IMR-90 (cell line): ENCODE results near the gene BLMH. TPM values are rescaled to one million over a fixed set of nuclear protein-coding genes. Genes with fewer than 3 reads are reported as not detected.

ENCODE experiments used
- ATAC-seq: fragments of 200-7000 bp; cut with Tn5 transposase; 2 replicates; pipeline ENCODE4 v1.9.1; 2020; ENCODE audit warnings: low read depth, mild to moderate bottlenecking, moderate library complexity
- BruUV-seq: library from RNA; stranded (reverse); fragments of 400-500 nt; replicated peaks from 2 replicates; lab custom pipeline; 2021; lab: Mats Ljungman, UMichigan
- CTCF ChIA-PET: fragments of 300-600 bp; formaldehyde crosslinking; extraction: SDS; loops from one replicate; lab custom pipeline; 2021; ENCODE audit warnings: antibody characterized with exemption; lab: Yijun Ruan, JAX
- POLR2A ChIA-PET: fragments of 300-600 bp; sonication (Branson Sonifier 250); formaldehyde crosslinking; loops from one replicate; lab custom pipeline; 2022; ENCODE audit warnings: antibody characterized with exemption; ENCODE audit not compliant: unreplicated experiment; lab: Charles Lee
- DNase-seq: peaks from one replicate; pipeline ENCODE4 v3.0.0; 2013
- H2AFZ ChIP-seq: replicated peaks from 2 replicates; pipeline ENCODE3; 2013; ENCODE audit warnings: low read length, mild to moderate bottlenecking; ENCODE audit not compliant: poor library complexity
- H2AK5ac ChIP-seq: 2 replicates; pipeline ENCODE4 v1.6.1; 2013; ENCODE audit warnings: low read depth, low read length, inconsistent platforms
- H2AK9ac ChIP-seq: replicated peaks from 2 replicates; pipeline ENCODE3; 2013; ENCODE audit warnings: mild to moderate bottlenecking, low read depth, low read length, moderate library complexity; ENCODE audit not compliant: poor library complexity
- H2BK120ac ChIP-seq: 2 replicates; pipeline ENCODE4 v1.6.1; 2013; ENCODE audit warnings: low read depth, low read length, inconsistent platforms
- H2BK15ac ChIP-seq: 3 replicates; pipeline ENCODE4 v1.6.1; 2013; ENCODE audit warnings: low read depth, low read length, inconsistent platforms
- H2BK20ac ChIP-seq: 2 replicates; pipeline ENCODE4 v1.6.1; 2013; ENCODE audit warnings: low read depth, mild to moderate bottlenecking, inconsistent platforms, low read length, moderate library complexity
- H2BK5ac ChIP-seq: 2 replicates; pipeline ENCODE4 v1.6.1; 2013; ENCODE audit warnings: mild to moderate bottlenecking, low read depth, low read length, inconsistent platforms; ENCODE audit not compliant: poor library complexity, severe bottlenecking
- H3K14ac ChIP-seq: replicated peaks from 2 replicates; pipeline ENCODE4 v1.6.1; 2013; ENCODE audit warnings: low read depth, low read length, inconsistent platforms
- H3K18ac ChIP-seq: 2 replicates; pipeline ENCODE4 v1.6.1; 2013; ENCODE audit warnings: low read depth, low read length, control low read depth
- H3K23ac ChIP-seq: 2 replicates; pipeline ENCODE4 v1.6.1; 2013; ENCODE audit warnings: low read depth, low read length, inconsistent platforms
- H3K27ac ChIP-seq: 2 replicates; pipeline ENCODE4 v1.5.1; 2013; ENCODE audit warnings: mild to moderate bottlenecking, control low read depth, low read length; ENCODE audit not compliant: insufficient read depth
- H3K27me3 ChIP-seq: 2 replicates; pipeline ENCODE4 v1.6.1; 2013; ENCODE audit warnings: low read length; ENCODE audit not compliant: control insufficient read depth, insufficient read depth
- H3K36me3 ChIP-seq: 2 replicates; pipeline ENCODE4 v1.6.1; 2013; ENCODE audit warnings: low read length, mixed read lengths; ENCODE audit not compliant: control insufficient read depth, insufficient read depth
- H3K4ac ChIP-seq: 2 replicates; pipeline ENCODE4 v1.6.1; 2013; ENCODE audit warnings: low read depth, low read length, inconsistent platforms
- H3K4me1 ChIP-seq: 2 replicates; pipeline ENCODE4 v1.6.1; 2013; ENCODE audit warnings: low read length, mixed read lengths; ENCODE audit not compliant: control insufficient read depth, insufficient read depth
- H3K4me2 ChIP-seq: 2 replicates; pipeline ENCODE4 v1.6.1; 2013; ENCODE audit warnings: low read depth, mild to moderate bottlenecking, control low read depth, low read length, moderate library complexity
- H3K4me3 ChIP-seq: 2 replicates; pipeline ENCODE4 v1.5.1; 2013; ENCODE audit warnings: low read depth, mild to moderate bottlenecking, control low read depth, low read length, moderate library complexity; ENCODE audit not compliant: insufficient read depth
- H3K56ac ChIP-seq: 2 replicates; pipeline ENCODE4 v1.6.1; 2013; ENCODE audit warnings: low read length, inconsistent platforms; ENCODE audit not compliant: insufficient read depth; ENCODE audit errors: extremely low read depth
- H3K79me1 ChIP-seq, 2 experiments: 2 replicates each; pipeline ENCODE4 v1.6.1; 2013; ENCODE audit warnings: low read length in 2 of 2, inconsistent platforms in 1 of 2, low read depth in 1 of 2
- H3K9ac ChIP-seq: 2 replicates; pipeline ENCODE4 v1.6.1; 2013; ENCODE audit warnings: low read depth, low read length, control low read depth
- H3K9me1 ChIP-seq: 2 replicates; pipeline ENCODE4 v1.6.1; 2013; ENCODE audit warnings: low read length, inconsistent platforms; ENCODE audit not compliant: insufficient read depth
- H3K9me3 ChIP-seq: 2 replicates; pipeline ENCODE4 v1.6.1; 2013; ENCODE audit warnings: low read length; ENCODE audit not compliant: control insufficient read depth, insufficient read depth
- H4K20me1 ChIP-seq: 2 replicates; pipeline ENCODE4 v1.6.1; 2013; ENCODE audit warnings: low read length, inconsistent platforms; ENCODE audit not compliant: insufficient read depth
- H4K5ac ChIP-seq: 2 replicates; pipeline ENCODE4 v1.6.1; 2013; ENCODE audit warnings: mild to moderate bottlenecking, low read depth, low read length, control low read depth
- H4K8ac ChIP-seq, 2 experiments: 2 replicates each; pipeline ENCODE4 v1.6.1; 2013; ENCODE audit warnings: low read depth in 2 of 2, low read length in 2 of 2, control low read depth in 1 of 2, inconsistent platforms in 1 of 2
- H4K91ac ChIP-seq: 2 replicates; pipeline ENCODE4 v1.6.1; 2013; ENCODE audit warnings: low read depth, low read length, inconsistent platforms; ENCODE audit not compliant: insufficient read depth
- BHLHE40 ChIP-seq: fragments of 150-350 bp; IDR thresholded peaks from 2 replicates; pipeline ENCODE4 v1.6.1; 2016; ENCODE audit warnings: mild to moderate bottlenecking, low read depth, low read length
- CEBPB ChIP-seq: IDR thresholded peaks from 2 replicates; pipeline ENCODE4 v1.6.1; 2012; ENCODE audit warnings: low read depth, low read length, improper control_type of control experiment
- CHD1 ChIP-seq: IDR thresholded peaks from 2 replicates; pipeline ENCODE4 v1.6.1; 2012; ENCODE audit warnings: low read depth, low read length, improper control_type of control experiment
- CTCF ChIP-seq: conservative IDR thresholded peaks from 2 replicates; pipeline ENCODE4 v1.5.1; 2012; ENCODE audit warnings: mild to moderate bottlenecking, low read depth, low read length, improper control_type of control experiment
- ELK1 ChIP-seq: fragments of 150-350 bp; IDR thresholded peaks from 2 replicates; pipeline ENCODE4 v1.6.1; 2016; ENCODE audit warnings: low read depth, mild to moderate bottlenecking, low read length, moderate library complexity, borderline replicate concordance
- FOS ChIP-seq: fragments of 150-350 bp; IDR thresholded peaks from 2 replicates; pipeline ENCODE4 v1.6.1; 2016; ENCODE audit warnings: low read depth, low read length
- MAFK ChIP-seq: IDR thresholded peaks from 2 replicates; pipeline ENCODE4 v1.6.1; 2012; ENCODE audit warnings: low read depth, low read length, improper control_type of control experiment
- MAZ ChIP-seq: IDR thresholded peaks from 2 replicates; pipeline ENCODE4 v1.6.1; 2012; ENCODE audit warnings: low read depth, mild to moderate bottlenecking, low read length, improper control_type of control experiment, moderate library complexity, borderline replicate concordance
- MXI1 ChIP-seq: IDR thresholded peaks from 2 replicates; pipeline ENCODE4 v1.6.1; 2012; ENCODE audit warnings: low read depth, mild to moderate bottlenecking, low read length, moderate library complexity, borderline replicate concordance
- NFE2L2 ChIP-seq: fragments of 150-350 bp; IDR thresholded peaks from 2 replicates; pipeline ENCODE4 v1.6.1; 2016; ENCODE audit warnings: low read depth, mild to moderate bottlenecking, low read length
- POLR2A ChIP-seq: IDR thresholded peaks from 2 replicates; pipeline ENCODE4 v1.6.1; 2012; ENCODE audit warnings: mild to moderate bottlenecking, low read depth, low read length
- RAD21 ChIP-seq: IDR thresholded peaks from 2 replicates; pipeline ENCODE4 v1.6.1; 2012; ENCODE audit warnings: low read length, improper control_type of control experiment
- RCOR1 ChIP-seq: IDR thresholded peaks from 2 replicates; pipeline ENCODE4 v1.6.1; 2012; ENCODE audit warnings: mild to moderate bottlenecking, low read length, improper control_type of control experiment; ENCODE audit not compliant: insufficient replicate concordance
- RFX5 ChIP-seq: IDR thresholded peaks from 2 replicates; pipeline ENCODE4 v1.8.0; 2012; ENCODE audit warnings: low read depth, mild to moderate bottlenecking, low read length, moderate library complexity
- SMC3 ChIP-seq: fragments of 150-350 bp; IDR thresholded peaks from 2 replicates; pipeline ENCODE4 v1.6.1; 2016; ENCODE audit warnings: low read depth, mild to moderate bottlenecking, antibody characterized with exemption, low read length, moderate library complexity
- USF2 ChIP-seq: fragments of 150-350 bp; IDR thresholded peaks from 2 replicates; pipeline ENCODE4 v1.6.1; 2017; ENCODE audit warnings: mild to moderate bottlenecking, antibody characterized with exemption, low read length, low read depth
- WGBS, 2 experiments: methylation state at CpG; one replicate each; pipeline versions ENCODE4 v1.1.5 to v1.1.7; 2013; ENCODE audit warnings: missing lambda C conversion rate in 2 of 2; ENCODE audit not compliant: insufficient read length in 1 of 2; ENCODE audit errors: extremely low coverage in 2 of 2; 5-methylcytosine and 5-hydroxymethylcytosine counted together
- dilution Hi-C: fragments of 300-500 bp; cut with HindIII; formaldehyde crosslinking; loops from one replicate; pipeline ENCODE4 v1.14.3; 2018; ENCODE audit warnings: low sequenced_read_pairs; ENCODE audit not compliant: unreplicated experiment
- in situ Hi-C: fragments of 300-500 bp; cut with MboI; formaldehyde crosslinking; loops from 3 replicates; pipeline ENCODE4 v1.14.3; 2019; ENCODE audit warnings: low sequenced_read_pairs, inconsistent platforms, mixed read lengths
- intact Hi-C: fragments of 100-400 bp; cut with micrococcal nuclease; formaldehyde crosslinking; loops from 2 replicates; pipeline ENCODE4 v1.10.0; 2022
- polyA plus RNA-seq, 3 experiments: library from polyadenylated mRNA; depleted of rRNA; stranded (reverse); fragments of >200 nt; gene quantifications; 2 replicates each; pipeline ENCODE4 v1.2.3, GENCODE V29; 2012; ENCODE audit warnings: low replicate concordance in 1 of 3
- total RNA-seq: library from RNA; depleted of rRNA; stranded (reverse); fragments of >200 nt; gene quantifications from 2 replicates; pipeline ENCODE4 v1.2.3, GENCODE V29; 2012

BLMH gene
- total and polyA plus RNA-seq, 2 of the 4 experiments (the other 2 are of a cell fraction), result 17.3 to 20.8 TPM

- no TSS peak for BruUV-seq
- no peak overlapping the region for H3K14ac ChIP-seq
- no CpG with 5 or more reads among the region's 2 CpGs for WGBS, 2 experiments
- H3K4ac ChIP-seq, result no peak overlapping the region
- H3K4me3 ChIP-seq, result no peak overlapping the region
- no peak overlapping the region for H3K27ac ChIP-seq
- intact Hi-C loops, result no loop called here
- H3K18ac ChIP-seq, result no peak overlapping the region
- DNase-seq, result no peak
- H2AK9ac ChIP-seq, result no peak overlapping the region
- ChIA-PET CTCF (interaction anchor here (0.6 kb wide), 1 partner anchor 26 kb away, joined by 3 read pairs; no protein-coding TSS in a partner anchor), POLR2A (interaction anchor here (0.7 kb wide), 1 partner anchor 12 kb away, joined by 4 read pairs; no protein-coding TSS in a partner anchor)
- no peaks in the 10 kb centered on the region for H3K9me3 ChIP-seq
- H3K27me3 ChIP-seq, result no peaks in the 10 kb centered on the region
- H3K4me1 ChIP-seq, result peaks cover 5% of the 10 kb centered on the region; the same call in 1 of the 2 replicates
- H4K5ac ChIP-seq, result no peak overlapping the region
- TF ChIP-seq USF2, result no peak
- no peak for TF ChIP-seq BHLHE40
- no peak for TF ChIP-seq MAFK
- TF ChIP-seq NFE2L2, result no peak
- no peak for TF ChIP-seq CEBPB
- TF ChIP-seq FOS, result no peak
- TF ChIP-seq SMC3, result no peak
- TF ChIP-seq RAD21, result no peak
- TF ChIP-seq POLR2A, result no peak
- TF ChIP-seq CTCF, result no peak
- TF ChIP-seq RCOR1, result no peak
- no peak for TF ChIP-seq CHD1
- no peak for TF ChIP-seq MXI1
- TF ChIP-seq RFX5, result no peak
- TF ChIP-seq MAZ, result no peak
- no peak for TF ChIP-seq ELK1
- no peak overlapping the region for H4K8ac ChIP-seq
- no peak overlapping the region for H2AFZ ChIP-seq
- H2BK15ac ChIP-seq, result no peak overlapping the region
- no peak overlapping the region for H3K9ac ChIP-seq
- no peak overlapping the region for H2AK5ac ChIP-seq
- no peaks in the 10 kb centered on the region for H4K20me1 ChIP-seq
- in situ Hi-C loops, result no loop called here
- H2BK120ac ChIP-seq, result no peak overlapping the region
- dilution Hi-C loops, result no loop called here
- H2BK5ac ChIP-seq, result no peak overlapping the region
- H4K91ac ChIP-seq, result no peak overlapping the region
- H3K9me1 ChIP-seq, result peaks cover 7% of the 10 kb centered on the region; the same call in 1 of the 2 replicates
- no peak overlapping the region for H2BK20ac ChIP-seq
- no peak for ATAC-seq
- peaks cover 12 to 14% of the 10 kb centered on the region in 2 experiments; a peak in 3 of 4 replicates for H3K79me1 ChIP-seq
- no peak overlapping the region for H3K23ac ChIP-seq
- H3K4me2 ChIP-seq, result no peak overlapping the region
- H3K36me3 ChIP-seq, result peaks cover 18% of the 10 kb centered on the region
- H3K56ac ChIP-seq, result no peak overlapping the region
These were observed 43.0 kb downstream of the BLMH start for GRCh38 chr17:30248786-30249185.
